Measurements from ENCODE around the gene CCDC91.

Gene CCDC91

DNA sequence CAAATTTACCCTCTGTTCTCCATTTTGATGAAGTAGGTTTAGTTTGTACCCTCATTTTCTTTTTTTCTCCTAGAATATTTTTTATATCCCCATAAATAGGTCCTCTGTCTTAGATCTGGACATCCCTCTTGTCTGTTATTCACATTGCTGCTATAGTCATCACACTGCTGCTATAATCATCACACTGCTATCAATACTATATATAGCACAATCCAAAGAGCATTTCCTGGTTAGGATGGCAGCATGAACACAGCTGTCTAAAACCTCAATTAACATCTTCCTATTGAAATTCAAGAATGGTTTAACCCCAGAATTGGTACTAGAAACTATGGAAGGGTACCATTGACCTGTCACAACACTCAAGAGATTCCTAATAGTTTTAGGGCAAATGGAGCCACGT is 27.6 kb upstream of the CCDC91 start:
- POLR2A ChIA-PET = no interaction called here
- CTCF ChIA-PET = no interaction called here
- DNase-seq (ENCODE audit: extremely low spot score) = no peak
- TF ChIP-seq SUZ12 (IDR thresholded peaks at IDR 0.05) = no peak
- TF ChIP-seq SP1 (IDR thresholded peaks at IDR 0.05) = no peak

DNA sequence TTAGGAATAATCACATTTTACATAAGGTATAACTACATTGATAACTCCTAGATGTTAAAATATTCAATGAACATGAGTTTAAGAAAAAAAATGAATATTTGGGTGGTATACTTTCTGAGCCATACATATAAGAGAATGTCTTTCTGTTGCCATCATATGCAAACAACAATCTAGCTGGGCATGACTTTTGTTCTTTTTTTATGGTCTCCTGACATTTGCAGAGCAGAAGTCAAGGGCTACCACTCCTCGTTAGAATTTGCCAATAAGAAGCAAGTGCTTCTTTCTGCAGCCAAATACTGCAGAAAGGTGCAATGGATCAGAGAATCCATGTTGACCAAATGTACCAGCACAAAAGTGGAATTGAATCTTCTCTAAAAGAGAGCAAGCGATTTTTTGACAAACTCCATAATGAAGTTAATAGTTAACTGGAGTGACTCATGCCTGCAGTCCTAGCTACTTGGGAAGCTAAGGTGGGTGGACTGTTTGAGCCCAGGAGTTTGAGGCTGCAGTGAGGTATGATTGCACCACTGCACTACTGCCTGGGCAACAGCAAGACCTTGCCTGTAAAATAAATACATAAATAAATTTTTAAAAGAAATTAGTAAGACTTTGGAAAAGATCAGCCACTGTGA is 25.5 kb upstream of the CCDC91 start:
- ChIA-PET POLR2A (no interaction called here), CTCF (no interaction called here)
- DNase-seq (ENCODE audit: extremely low spot score) = no peak
- TF ChIP-seq ZNF384 (IDR thresholded peaks at IDR 0.05) (no peak), LEF1 (IDR thresholded peaks at IDR 0.05; ENCODE audit: borderline replicate concordance) (no peak), SP1 (IDR thresholded peaks at IDR 0.05) (no peak), SUZ12 (IDR thresholded peaks at IDR 0.05) (no peak)

DNA sequence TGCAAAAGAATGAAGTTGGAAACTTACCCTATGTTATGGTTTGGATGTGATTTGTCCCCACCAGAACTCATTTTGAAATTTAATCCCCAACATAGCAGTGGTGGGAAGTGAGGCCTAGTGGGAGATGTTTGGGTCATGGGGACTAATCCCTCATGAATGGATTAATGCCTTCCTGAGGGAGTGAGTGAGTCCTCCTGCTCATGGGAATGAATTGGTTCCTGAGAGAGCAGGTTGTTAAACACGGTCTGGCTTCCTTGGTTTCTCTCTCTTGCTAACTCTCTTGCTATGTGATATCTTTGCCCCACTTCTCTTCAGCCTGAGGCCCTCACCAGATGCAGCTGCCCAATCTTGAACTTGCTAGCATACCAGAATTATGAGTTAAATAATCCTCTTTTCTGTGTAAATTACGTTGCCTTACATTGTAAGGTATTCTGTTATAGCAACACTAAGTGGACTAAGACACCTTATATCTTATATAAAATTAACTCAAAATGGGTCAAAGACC is 22.2 kb upstream of the CCDC91 start:
- TF ChIP-seq HDGF (IDR thresholded peaks at IDR 0.05; ENCODE audit: borderline replicate concordance) = no peak
- TF ChIP-seq FOXA1 (IDR thresholded peaks at IDR 0.05) = no peak
- TF ChIP-seq LEF1 (IDR thresholded peaks at IDR 0.05; ENCODE audit: borderline replicate concordance) = no peak
- TF ChIP-seq SP1 (IDR thresholded peaks at IDR 0.05) = no peak
- no peak for TF ChIP-seq SUZ12 (IDR thresholded peaks at IDR 0.05)
- no peak for TF ChIP-seq FOXK2 (IDR thresholded peaks at IDR 0.05)

DNA sequence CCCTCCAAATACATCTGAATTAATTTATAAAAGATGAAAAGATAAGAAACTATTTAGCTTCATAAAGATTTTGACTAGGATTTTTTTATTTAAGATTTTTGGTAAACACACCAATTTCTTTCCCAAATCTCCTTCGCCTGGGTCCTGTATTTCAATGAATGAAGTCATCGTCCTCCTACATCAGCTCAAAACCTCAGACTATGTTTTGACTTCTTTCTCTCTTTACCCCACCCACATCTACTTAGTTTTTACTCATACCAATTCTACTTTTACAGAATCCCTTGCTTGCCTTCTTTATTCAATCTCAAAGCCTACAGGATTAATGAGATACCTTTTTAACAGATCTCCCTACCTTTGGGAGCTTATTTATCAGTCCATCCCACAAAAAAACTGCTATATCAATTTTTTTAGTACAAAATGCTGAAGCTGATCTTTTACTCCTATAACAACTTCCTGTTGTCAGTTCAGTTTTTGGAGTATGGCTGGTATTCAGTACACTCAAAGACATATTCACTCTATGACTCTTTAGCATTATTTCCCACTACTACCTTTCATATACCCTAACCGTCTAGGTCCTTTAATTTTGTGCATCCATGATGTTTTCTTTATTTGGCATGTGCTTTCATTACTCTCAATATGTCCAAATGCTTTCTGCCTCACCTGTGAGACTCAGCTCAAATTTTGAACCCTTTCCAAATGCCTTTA is 18.7 kb upstream of the CCDC91 start:
- no peak for DNase-seq (ENCODE audit: extremely low spot score)
- ChIA-PET CTCF (no interaction called here), POLR2A (interaction anchor here (1.3 kb wide), 1 partner anchor 19 kb away, joined by 3 read pairs; the partner anchor contains the start of gene CCDC91)
- no peak for TF ChIP-seq HDGF (IDR thresholded peaks at IDR 0.05; ENCODE audit: borderline replicate concordance)
- no peak for TF ChIP-seq CTBP1 (IDR thresholded peaks at IDR 0.05; ENCODE audit: borderline replicate concordance)
- TF ChIP-seq SUZ12 (IDR thresholded peaks at IDR 0.05) = no peak
- no peak for TF ChIP-seq FOXM1 (IDR thresholded peaks at IDR 0.05; ENCODE audit: borderline replicate concordance)
- no peak for TF ChIP-seq FOXA1 (IDR thresholded peaks at IDR 0.05)
- TF ChIP-seq TARDBP (IDR thresholded peaks at IDR 0.05) = no peak
- no peak for TF ChIP-seq SP1 (IDR thresholded peaks at IDR 0.05)
- TF ChIP-seq NFRKB (IDR thresholded peaks at IDR 0.05) = no peak
- TF ChIP-seq ELF4 (IDR thresholded peaks at IDR 0.05) = no peak
- TF ChIP-seq ARNT (IDR thresholded peaks at IDR 0.05) = no peak

More for the DNA sequence above, 22.2 kb upstream of the CCDC91 start:
- no peak for DNase-seq (ENCODE audit: extremely low spot score)
- ChIA-PET CTCF (no interaction called here), POLR2A (no interaction called here)

DNA sequence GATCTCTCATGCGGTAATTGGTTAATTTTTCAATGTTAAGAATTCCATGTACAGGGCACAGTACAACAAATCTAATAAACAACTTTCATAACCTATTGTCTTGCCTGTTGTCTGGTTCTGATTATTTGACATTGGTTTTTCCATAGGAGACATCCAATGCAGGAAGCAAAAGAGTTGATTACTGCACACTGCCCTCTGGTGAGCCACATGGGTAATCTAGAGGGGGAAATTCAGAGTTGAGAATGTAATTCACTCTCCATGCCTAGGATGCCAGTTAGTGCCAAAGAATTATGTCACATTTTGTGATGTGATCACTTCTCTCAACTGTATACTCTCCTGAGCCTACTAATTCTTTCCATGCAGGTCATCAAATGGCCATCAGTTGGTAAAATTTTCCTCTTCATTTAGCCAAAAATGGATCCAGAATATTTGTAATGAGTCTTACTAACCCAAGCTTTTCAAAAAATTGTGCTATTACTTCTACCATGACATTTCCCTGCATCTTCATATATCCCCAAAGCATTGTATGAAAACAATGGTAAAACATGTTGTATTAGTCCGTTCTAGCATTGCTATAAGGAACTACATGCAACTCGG is 17.7 kb upstream of the CCDC91 start:
- ChIA-PET POLR2A (no interaction called here), CTCF (no interaction called here)
- TF ChIP-seq ELF4 (IDR thresholded peaks at IDR 0.05) = no peak
- TF ChIP-seq BHLHE40 (IDR thresholded peaks at IDR 0.05; ENCODE audit: borderline replicate concordance) = no peak
- no peak for TF ChIP-seq FOXK2 (IDR thresholded peaks at IDR 0.05)
- TF ChIP-seq TARDBP (IDR thresholded peaks at IDR 0.05) = no peak
- no peak for TF ChIP-seq FOXA1 (IDR thresholded peaks at IDR 0.05)
- no peak for TF ChIP-seq SP1 (IDR thresholded peaks at IDR 0.05)
- no peak for TF ChIP-seq ZNF384 (IDR thresholded peaks at IDR 0.05)
- no peak for TF ChIP-seq LEF1 (IDR thresholded peaks at IDR 0.05; ENCODE audit: borderline replicate concordance)
- no peak for TF ChIP-seq CTBP1 (IDR thresholded peaks at IDR 0.05; ENCODE audit: borderline replicate concordance)
- TF ChIP-seq L3MBTL2 (conservative IDR thresholded peaks at IDR 0.05) = no peak
- TF ChIP-seq ARNT (IDR thresholded peaks at IDR 0.05) = no peak
- no peak for TF ChIP-seq NFRKB (IDR thresholded peaks at IDR 0.05)
- peak; percentile 34 for DNase-seq (ENCODE audit: extremely low spot score)

DNA sequence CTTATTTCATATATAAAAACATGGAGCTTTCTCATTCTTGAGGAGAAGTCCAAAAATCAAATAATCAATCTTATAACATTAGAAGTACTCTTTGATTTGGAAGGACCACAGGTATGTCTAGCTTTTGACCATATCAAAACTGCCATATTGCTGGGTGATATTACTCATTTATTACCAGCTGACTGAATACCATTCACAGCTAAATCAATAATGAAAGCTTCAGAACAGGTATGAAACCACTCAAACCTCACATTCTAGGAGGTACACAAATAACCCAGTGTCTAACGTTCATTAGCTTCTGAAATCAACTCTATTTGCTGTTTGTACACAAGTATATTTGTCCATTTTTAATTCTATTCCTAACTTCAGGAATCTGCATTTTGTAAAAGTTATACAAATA is 16.8 kb upstream of the CCDC91 start:
- no peak for DNase-seq (ENCODE audit: extremely low spot score)
- no peak for TF ChIP-seq HDGF (IDR thresholded peaks at IDR 0.05; ENCODE audit: borderline replicate concordance)
- no peak for TF ChIP-seq L3MBTL2 (conservative IDR thresholded peaks at IDR 0.05)
- TF ChIP-seq SP1 (IDR thresholded peaks at IDR 0.05) = no peak
- TF ChIP-seq ELF4 (IDR thresholded peaks at IDR 0.05) = no peak
- no peak for TF ChIP-seq BHLHE40 (IDR thresholded peaks at IDR 0.05; ENCODE audit: borderline replicate concordance)
- no peak for TF ChIP-seq FOXK2 (IDR thresholded peaks at IDR 0.05)
- TF ChIP-seq NFRKB (IDR thresholded peaks at IDR 0.05) = no peak
- CTCF ChIA-PET = no interaction called here
- POLR2A ChIA-PET = interaction anchor here (0.7 kb wide), 1 partner anchor 445 kb away, joined by 3 read pairs; no protein-coding TSS in a partner anchor

DNA sequence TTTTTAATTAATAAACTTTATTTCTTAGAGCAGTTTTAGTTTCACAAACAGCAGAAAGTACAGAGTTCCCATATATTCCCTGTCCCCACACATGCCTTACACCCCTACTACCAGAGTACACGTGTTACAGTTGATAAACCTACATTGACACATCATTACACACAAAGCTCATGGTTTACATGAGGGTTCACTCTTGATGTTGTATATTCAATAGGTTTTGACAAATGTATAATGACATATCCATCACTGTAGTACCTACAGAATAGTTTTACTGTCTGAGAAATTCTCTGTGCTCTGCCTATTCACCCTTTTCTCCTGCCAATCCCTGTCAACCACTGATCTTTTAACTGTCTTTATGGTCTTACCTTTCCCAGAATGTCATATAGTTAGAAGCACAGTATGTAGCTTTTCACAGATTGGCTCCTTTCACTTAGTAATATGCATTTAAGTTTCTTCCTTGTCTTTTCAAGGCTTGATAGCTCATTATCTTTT is 15.1 kb upstream of the CCDC91 start:
- no peak for TF ChIP-seq ARNT (IDR thresholded peaks at IDR 0.05)
- TF ChIP-seq ELF4 (IDR thresholded peaks at IDR 0.05) = no peak
- TF ChIP-seq FOXK2 (IDR thresholded peaks at IDR 0.05) = no peak
- TF ChIP-seq, protein P1, sequence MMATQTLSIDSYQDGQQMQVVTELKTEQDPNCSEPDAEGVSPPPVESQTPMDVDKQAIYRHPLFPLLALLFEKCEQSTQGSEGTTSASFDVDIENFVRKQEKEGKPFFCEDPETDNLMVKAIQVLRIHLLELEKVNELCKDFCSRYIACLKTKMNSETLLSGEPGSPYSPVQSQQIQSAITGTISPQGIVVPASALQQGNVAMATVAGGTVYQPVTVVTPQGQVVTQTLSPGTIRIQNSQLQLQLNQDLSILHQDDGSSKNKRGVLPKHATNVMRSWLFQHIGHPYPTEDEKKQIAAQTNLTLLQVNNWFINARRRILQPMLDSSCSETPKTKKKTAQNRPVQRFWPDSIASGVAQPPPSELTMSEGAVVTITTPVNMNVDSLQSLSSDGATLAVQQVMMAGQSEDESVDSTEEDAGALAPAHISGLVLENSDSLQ (IDR thresholded peaks at IDR 0.05) = no peak
- no peak for TF ChIP-seq CTBP1 (IDR thresholded peaks at IDR 0.05; ENCODE audit: borderline replicate concordance)
- no peak for TF ChIP-seq L3MBTL2 (conservative IDR thresholded peaks at IDR 0.05)
- no peak for TF ChIP-seq FOXA1 (IDR thresholded peaks at IDR 0.05)
- TF ChIP-seq NFRKB (IDR thresholded peaks at IDR 0.05) = no peak
- ChIA-PET POLR2A (no interaction called here), CTCF (interaction anchor here (0.6 kb wide), 1 partner anchor 212 kb away, joined by 3 read pairs; no protein-coding TSS in a partner anchor)
- no peak for DNase-seq (ENCODE audit: extremely low spot score)
